ENCODE data around the gene ORMDL2. TPM values are rescaled to one million over a fixed set of nuclear protein-coding genes. Genes with fewer than 3 reads are reported as not detected.
"Not testable (repeated sequence)": the region's sequence is repeated elsewhere in the genome, so short reads cannot be mapped to it uniquely, and the experiment has no call there.

ORMDL2 gene
- total RNA-seq, 4 donors from 2014 or later: 29.9 to 31.9 (median 31.1) TPM

GRCh38 chr12:55830601-55831446 lies 13.0 kb downstream of the ORMDL2 start:
- Histone ChIP-seq H3K27ac (peak overlapping the region; percentile 93 to 98 (median 96)), H3K27me3 (no peaks in the 10 kb centered on the region), H3K4me3 (peak overlapping the region; percentile 75 to 99 (median 94)), H3K36me3 (peaks cover 0 to 4% (median 0%) of the 10 kb centered on the region in 3 donors), H3K9me3 (no peaks in the 10 kb centered on the region), H3K4me1 (peaks cover 30 to 66% (median 36%) of the 10 kb centered on the region in 3 donors)
- TF ChIP-seq CTCF (IDR thresholded peaks at IDR 0.05): no peak
- peak in 2 of 4 donors; percentile 36 to 68 for TF ChIP-seq POLR2A (IDR thresholded peaks at IDR 0.05)
- intact Hi-C loops (cut with DNase I): no loop called here
- no peak for DNase-seq
- WGBS, 2 donors: 8 to 18% methylated on average over 5 to 8 of the region's 23 CpGs

GRCh38 chr12:55831447-55831815 lies 13.6 kb downstream of the ORMDL2 start:
- Histone ChIP-seq H3K9me3 (no peaks in the 10 kb centered on the region), H3K36me3 (peaks cover 0 to 7% (median 0%) of the 10 kb centered on the region in 3 donors), H3K4me1 (peaks cover 30 to 60% (median 30%) of the 10 kb centered on the region in 3 donors), H3K27me3 (no peaks in the 10 kb centered on the region), H3K4me3 (peak overlapping the region; percentile 75 to 99 (median 94)), H3K27ac (peak overlapping the region; percentile 93 to 98 (median 96))
- no peak for TF ChIP-seq POLR2A (IDR thresholded peaks at IDR 0.05)
- no peak for TF ChIP-seq CTCF (IDR thresholded peaks at IDR 0.05)
- 13 to 25% methylated on average over 1 of the region's 1 CpG for WGBS, 2 donors
- DNase-seq: no peak
- intact Hi-C loops (cut with DNase I): no loop called here

- WGBS, 2 donors: 100% methylated on average over 2 to 3 of the region's 10 CpGs
- intact Hi-C loops (cut with DNase I): no loop called here
- peaks cover 17 to 44% (median 21%) of the 10 kb centered on the region in 3 donors for H3K4me1 ChIP-seq
- H3K9me3 ChIP-seq: no peaks in the 10 kb centered on the region
- no peak for DNase-seq
- H3K36me3 ChIP-seq: peaks cover 0 to 7% (median 0%) of the 10 kb centered on the region in 3 donors
- no peaks in the 10 kb centered on the region for H3K27me3 ChIP-seq
- no peak overlapping the region for H3K4me3 ChIP-seq
- H3K27ac ChIP-seq: no peak overlapping the region
- no peak for TF ChIP-seq POLR2A (IDR thresholded peaks at IDR 0.05)
- no peak for TF ChIP-seq CTCF (IDR thresholded peaks at IDR 0.05)
Measured at GRCh38 chr12:55833056-55833455, 15.2 kb downstream of the ORMDL2 start.

- H3K4me3 ChIP-seq; DNase-seq; H3K27me3 ChIP-seq; H3K9me3 ChIP-seq; H3K27ac ChIP-seq; intact Hi-C loops (cut with DNase I); H3K36me3 ChIP-seq: not testable (repeated sequence)
- WGBS, 2 donors: 83 to 88% methylated on average over 1 of the region's 6 CpGs
- H3K4me1 ChIP-seq: peaks cover 10 to 33% (median 11%) of the 10 kb centered on the region in 3 donors
Measured at GRCh38 chr12:55834400-55834799, 16.6 kb downstream of the ORMDL2 start.

- H3K27me3 ChIP-seq: peaks cover 0 to 7% (median 0%) of the 10 kb centered on the region in 4 donors
- no peaks in the 10 kb centered on the region for H3K9me3 ChIP-seq
- no peak for DNase-seq
- H3K4me3 ChIP-seq: no peak overlapping the region
- WGBS, 2 donors: 68 to 100% methylated on average over 2 of the region's 3 CpGs
- H3K27ac ChIP-seq: no peak overlapping the region
- peaks cover 0 to 14% (median 0%) of the 10 kb centered on the region in 3 donors for H3K4me1 ChIP-seq
- intact Hi-C loops (cut with DNase I): no loop called here
- TF ChIP-seq POLR2A (IDR thresholded peaks at IDR 0.05) (no peak), CTCF (IDR thresholded peaks at IDR 0.05) (no peak)
- peaks cover 0 to 7% (median 0%) of the 10 kb centered on the region in 3 donors for H3K36me3 ChIP-seq
Measured at GRCh38 chr12:55838361-55838760, 20.5 kb downstream of the ORMDL2 start.

Measured in esophagus squamous epithelium (tissue), 5 donors.